K562 (cell line): ENCODE measurements around the gene USP4. TPM values are rescaled to one million over a fixed set of nuclear protein-coding genes. Genes with fewer than 3 reads are reported as not detected.
A peak's percentile ranks its signal among the peaks of the same experiment; 100 is the strongest.

Experiments used
- CHD1 ChIP-seq: fragments of 200-600 bp; sonication (generic); IDR thresholded peaks from one replicate; pipeline ENCODE4 v1.6.1; 2012; ENCODE audit warnings: mild to moderate bottlenecking, moderate library complexity, low read length, inconsistent platforms
- ETV6 ChIP-seq, 3 experiments: fragments of 150-350 bp in 1 of 3; sonication (generic) in 1 of 3; formaldehyde crosslinking in 1 of 3; IDR thresholded peaks; 2 replicates each; pipeline versions ENCODE4 v1.6.1 to v1.8.0; 2014 to 2022; ENCODE audit warnings: borderline replicate concordance in 2 of 3, low read depth in 2 of 3, antibody characterized with exemption in 1 of 3, low read length in 1 of 3, mild to moderate bottlenecking in 1 of 3, missing genetic modification reagents in 1 of 3
- FOXJ3 ChIP-seq: sonication (generic); formaldehyde crosslinking; IDR thresholded peaks from 2 replicates; pipeline ENCODE4 v1.4.0; 2020; ENCODE audit warnings: mild to moderate bottlenecking, missing genetic modification reagents
- GABPA ChIP-seq: fragments of 200-800 bp; sonication (Bioruptor generic); conservative IDR thresholded peaks from 2 replicates; pipeline ENCODE4 v1.6.1; 2016; ENCODE audit warnings: low read depth, missing genetic modification characterization, missing compliant biosample characterization
- GATAD2B ChIP-seq: fragments of 450-650 bp; IDR thresholded peaks from 2 replicates; pipeline ENCODE4 v1.6.1; 2017; ENCODE audit warnings: mild to moderate bottlenecking, borderline replicate concordance
- HDAC3 ChIP-seq: fragments of 450-650 bp; IDR thresholded peaks from 2 replicates; pipeline ENCODE4 v1.6.1; 2018; ENCODE audit warnings: borderline replicate concordance, mild to moderate bottlenecking, moderate library complexity; ENCODE audit not compliant: partially characterized antibody
- HOXB6 ChIP-seq: fragments of 250-450 bp; sonication (Bioruptor Pico); IDR thresholded peaks from 2 replicates; pipeline ENCODE4 v1.5.1; 2022; ENCODE audit warnings: mild to moderate bottlenecking, borderline replicate concordance
- KAT7 ChIP-seq: sonication (generic); formaldehyde crosslinking; IDR thresholded peaks from 2 replicates; pipeline ENCODE4 v1.8.0; 2022; ENCODE audit warnings: missing genetic modification reagents, mild to moderate bottlenecking, borderline replicate concordance
- KAT8 ChIP-seq: fragments of 450-650 bp; IDR thresholded peaks from 2 replicates; pipeline ENCODE4 v1.6.1; 2016; ENCODE audit warnings: low read depth, mild to moderate bottlenecking
- KDM2B ChIP-seq: fragments of 250-450 bp; sonication (Bioruptor Pico); IDR thresholded peaks from 2 replicates; pipeline ENCODE4 v1.8.0; 2021; ENCODE audit warnings: mild to moderate bottlenecking, moderate library complexity
- MCM5 ChIP-seq: fragments of 450-650 bp; IDR thresholded peaks from 2 replicates; pipeline ENCODE4 v1.6.1; 2016; ENCODE audit warnings: low read depth
- PML ChIP-seq: IDR thresholded peaks from 2 replicates; pipeline ENCODE4 v1.6.1; 2012; ENCODE audit warnings: low read length, inconsistent platforms
- RAD21 ChIP-seq, 2 experiments: fragments of 250-450 bp in 1 of 2; fragments of 450-650 bp in 1 of 2; sonication (Bioruptor Pico) in 1 of 2; formaldehyde crosslinking in 1 of 2; IDR thresholded peaks in 1 of 2; conservative IDR thresholded peaks in 1 of 2; 2 replicates each; pipeline versions ENCODE4 v1.4.0 to v1.8.0; 2020 to 2022; ENCODE audit warnings: mild to moderate bottlenecking in 2 of 2, moderate library complexity in 1 of 2
- TBP ChIP-seq: optimal IDR thresholded peaks from 2 replicates; pipeline ENCODE3; 2011; ENCODE audit warnings: low read depth, low read length, improper control_type of control experiment
- TCFL5 ChIP-seq: fragments of 250-450 bp; sonication (Bioruptor Pico); conservative IDR thresholded peaks from 2 replicates; pipeline ENCODE4 v1.6.1; 2021; ENCODE audit warnings: mild to moderate bottlenecking, moderate library complexity, matching md5 sums
- TRIM28 ChIP-seq: fragments of 450-650 bp; IDR thresholded peaks from 2 replicates; pipeline ENCODE4 v1.6.1; 2017
- ZNF232 ChIP-seq: sonication (generic); formaldehyde crosslinking; IDR thresholded peaks from 2 replicates; pipeline ENCODE4 v1.8.0; 2022; ENCODE audit warnings: mild to moderate bottlenecking, missing genetic modification reagents
- polyA plus RNA-seq, 8 experiments: library from polyadenylated mRNA; depleted of rRNA in 4 of 8; stranded (reverse) in 5 of 8; unstranded in 3 of 8; fragments of >200 nt; fragmentation: Nextera tagmentation in 2 of 8; fragmentation: Illumina TruSeq in 1 of 8; extraction: Ambion mirVana in 2 of 8; extraction: Trizol in 1 of 8; gene quantifications; 2 replicates each; pipeline versions ENCODE4 v1.2.1 to v1.2.3, GENCODE V29; 2011 to 2014; ENCODE audit warnings: inconsistent platforms in 1 of 8, missing spikeins in 1 of 8
- total RNA-seq, 7 experiments: library from RNA; depleted of rRNA in 6 of 7; stranded (reverse); fragments of >200 nt in 6 of 7; fragmentation: Illumina TruSeq in 2 of 7; extraction: Trizol in 2 of 7; gene quantifications; 2 replicates each; pipeline versions ENCODE4 v1.2.1 to v1.2.3, GENCODE V29; 2011 to 2021; ENCODE audit warnings: low replicate concordance in 1 of 7
- TF ChIP-seq, protein P1 (sequence below): IDR thresholded peaks from 3 replicates; pipeline ENCODE4 v1.6.1; 2011; ENCODE audit warnings: borderline replicate concordance, mild to moderate bottlenecking, moderate library complexity; ENCODE audit not compliant: insufficient read length; ENCODE audit errors: extremely low read depth
- TF ChIP-seq, protein P2 (sequence below): fragments of 450-650 bp; conservative IDR thresholded peaks from 2 replicates; pipeline ENCODE4 v1.6.1; 2016; ENCODE audit warnings: missing genetic modification characterization, low read depth, mild to moderate bottlenecking, missing compliant biosample characterization, moderate library complexity
- TF ChIP-seq, protein P3 (sequence below), 2 experiments: IDR thresholded peaks in 1 of 2; conservative IDR thresholded peaks in 1 of 2; 2 replicates each; pipeline ENCODE4 v1.6.1; 2016; ENCODE audit warnings: low read depth in 2 of 2, mild to moderate bottlenecking in 1 of 2, missing compliant biosample characterization in 1 of 2, missing genetic modification characterization in 1 of 2, moderate library complexity in 1 of 2

The USP4 gene
- total and polyA plus RNA-seq, 9 of the 15 experiments (the other 6 are each of a cell fraction or from before 2014, with no cell fraction given) = 11.8 to 40.4 (median 22.9) TPM

DNA sequence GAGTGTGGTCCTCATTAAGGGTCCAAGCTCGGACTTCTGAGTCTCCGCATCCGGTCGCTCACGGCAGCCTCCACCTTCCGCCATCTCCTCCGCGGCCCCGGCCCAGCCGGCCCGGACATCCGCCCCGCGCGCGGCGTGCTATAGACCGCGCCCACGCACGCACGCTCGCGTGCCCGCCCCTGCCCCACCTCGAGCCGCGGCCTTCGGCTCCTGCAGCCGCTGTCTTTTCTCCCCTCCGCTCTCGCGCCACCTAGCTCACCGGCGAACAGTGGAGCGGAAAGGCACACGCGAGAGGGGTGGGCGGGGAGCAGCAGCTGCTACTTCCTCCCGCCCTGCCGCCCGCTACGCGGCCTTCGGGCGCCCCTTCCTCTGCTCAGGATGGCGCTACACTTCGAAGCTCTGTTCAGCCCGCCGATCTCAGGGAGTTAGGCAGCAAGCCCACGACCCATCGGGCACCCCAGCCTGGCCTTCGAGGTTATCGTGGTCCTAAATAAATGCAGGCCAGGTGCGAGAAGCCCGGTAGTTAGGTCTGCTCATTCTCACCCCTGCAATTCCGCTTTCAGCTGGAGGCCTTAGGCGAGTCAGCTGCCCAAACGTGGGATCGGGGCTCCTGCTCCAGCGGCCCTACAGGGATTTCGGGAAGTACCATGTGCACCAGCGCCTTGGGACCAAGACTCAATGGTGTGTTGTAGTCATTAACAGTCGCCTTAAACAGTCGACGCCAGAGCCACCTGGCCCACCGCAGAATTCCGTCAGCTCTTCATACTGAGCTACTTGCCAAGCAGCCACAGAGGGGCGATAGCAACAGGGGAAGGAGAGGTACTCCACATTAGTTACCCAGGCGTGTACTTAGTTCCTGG lies at the start of gene USP4 (continued):
- TF ChIP-seq, protein P1, sequence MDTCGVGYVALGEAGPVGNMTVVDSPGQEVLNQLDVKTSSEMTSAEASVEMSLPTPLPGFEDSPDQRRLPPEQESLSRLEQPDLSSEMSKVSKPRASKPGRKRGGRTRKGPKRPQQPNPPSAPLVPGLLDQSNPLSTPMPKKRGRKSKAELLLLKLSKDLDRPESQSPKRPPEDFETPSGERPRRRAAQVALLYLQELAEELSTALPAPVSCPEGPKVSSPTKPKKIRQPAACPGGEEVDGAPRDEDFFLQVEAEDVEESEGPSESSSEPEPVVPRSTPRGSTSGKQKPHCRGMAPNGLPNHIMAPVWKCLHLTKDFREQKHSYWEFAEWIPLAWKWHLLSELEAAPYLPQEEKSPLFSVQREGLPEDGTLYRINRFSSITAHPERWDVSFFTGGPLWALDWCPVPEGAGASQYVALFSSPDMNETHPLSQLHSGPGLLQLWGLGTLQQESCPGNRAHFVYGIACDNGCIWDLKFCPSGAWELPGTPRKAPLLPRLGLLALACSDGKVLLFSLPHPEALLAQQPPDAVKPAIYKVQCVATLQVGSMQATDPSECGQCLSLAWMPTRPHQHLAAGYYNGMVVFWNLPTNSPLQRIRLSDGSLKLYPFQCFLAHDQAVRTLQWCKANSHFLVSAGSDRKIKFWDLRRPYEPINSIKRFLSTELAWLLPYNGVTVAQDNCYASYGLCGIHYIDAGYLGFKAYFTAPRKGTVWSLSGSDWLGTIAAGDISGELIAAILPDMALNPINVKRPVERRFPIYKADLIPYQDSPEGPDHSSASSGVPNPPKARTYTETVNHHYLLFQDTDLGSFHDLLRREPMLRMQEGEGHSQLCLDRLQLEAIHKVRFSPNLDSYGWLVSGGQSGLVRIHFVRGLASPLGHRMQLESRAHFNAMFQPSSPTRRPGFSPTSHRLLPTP = no peak
- TF ChIP-seq HDAC3 (no peak), GABPA (peak; percentile 91), RAD21 (CRISPR knock-in tag; conservative IDR thresholded peaks at IDR 0.05 in 1 of 2, IDR thresholded peaks at IDR 0.05 in 1 of 2) (peak; percentile 64 to 80), TRIM28 (no peak), TCFL5 (CRISPR knock-in tag) (no peak), ZNF232 (peak; percentile 18; the same call in 1 of the 2 replicates), PML (peak; percentile 56), HOXB6 (CRISPR knock-in tag) (no peak), KAT8 (no peak), GATAD2B (peak; percentile 97), KAT7 (CRISPR knock-in tag) (peak; percentile 51; the same call in 1 of the 2 replicates), TBP (peak; percentile 53), KDM2B (CRISPR knock-in tag) (no peak), CHD1 (no peak), ETV6 (IDR thresholded peaks at IDR 0.05; ENCODE audit: borderline replicate concordance in 1 of 2, low read depth in 2 of 2, low read length in 1 of 2) (no peak), ETV6 (CRISPR knock-in tag; IDR thresholded peaks at IDR 0.05; ENCODE audit: borderline replicate concordance) (0 out of 2 replicates have a peak, but pooled peaks have one; percentile 73), FOXJ3 (CRISPR knock-in tag) (no peak; the same call in 1 of the 2 replicates), MCM5 (no peak)
- TF ChIP-seq, protein P2, sequence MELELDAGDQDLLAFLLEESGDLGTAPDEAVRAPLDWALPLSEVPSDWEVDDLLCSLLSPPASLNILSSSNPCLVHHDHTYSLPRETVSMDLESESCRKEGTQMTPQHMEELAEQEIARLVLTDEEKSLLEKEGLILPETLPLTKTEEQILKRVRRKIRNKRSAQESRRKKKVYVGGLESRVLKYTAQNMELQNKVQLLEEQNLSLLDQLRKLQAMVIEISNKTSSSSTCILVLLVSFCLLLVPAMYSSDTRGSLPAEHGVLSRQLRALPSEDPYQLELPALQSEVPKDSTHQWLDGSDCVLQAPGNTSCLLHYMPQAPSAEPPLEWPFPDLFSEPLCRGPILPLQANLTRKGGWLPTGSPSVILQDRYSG (tag) = peak; percentile 55; the same call in 1 of the 2 replicates
- TF ChIP-seq, protein P3, sequence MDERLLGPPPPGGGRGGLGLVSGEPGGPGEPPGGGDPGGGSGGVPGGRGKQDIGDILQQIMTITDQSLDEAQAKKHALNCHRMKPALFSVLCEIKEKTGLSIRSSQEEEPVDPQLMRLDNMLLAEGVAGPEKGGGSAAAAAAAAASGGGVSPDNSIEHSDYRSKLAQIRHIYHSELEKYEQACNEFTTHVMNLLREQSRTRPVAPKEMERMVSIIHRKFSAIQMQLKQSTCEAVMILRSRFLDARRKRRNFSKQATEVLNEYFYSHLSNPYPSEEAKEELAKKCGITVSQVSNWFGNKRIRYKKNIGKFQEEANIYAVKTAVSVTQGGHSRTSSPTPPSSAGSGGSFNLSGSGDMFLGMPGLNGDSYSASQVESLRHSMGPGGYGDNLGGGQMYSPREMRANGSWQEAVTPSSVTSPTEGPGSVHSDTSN (CRISPR knock-in tag; IDR thresholded peaks at IDR 0.05; ENCODE audit: low read depth) = no peak
- TF ChIP-seq, protein P3 (tag; conservative IDR thresholded peaks at IDR 0.05; ENCODE audit: low read depth) = no peak
